Pancreas (tissue), 10 donors: ENCODE results near the gene SKP2. TPM values are rescaled to one million over a fixed set of nuclear protein-coding genes. Genes with fewer than 3 reads are reported as not detected.
"Not testable (repeated sequence)": the region's sequence is repeated elsewhere in the genome, so short reads cannot be mapped to it uniquely, and the experiment has no call there.

Source experiments
- ATAC-seq, 4 donors: fragments of 200-7000 bp; cut with Tn5 transposase; one replicate each; pipeline versions ENCODE4 v1.8.0 to v1.9.1; 2020; ENCODE audit warnings: mild to moderate bottlenecking in 4 of 4, moderate library complexity in 4 of 4
- DNase-seq, 6 donors: peaks; one replicate each; pipeline ENCODE4 v3.0.0-alpha.2; 2020
- FAIRE-seq: peaks from 2 replicates; lab custom pipeline; 2012; peaks lifted over from hg19 to GRCh38; lab: Jason Lieb, UNC
- H3K27ac ChIP-seq, 4 donors: fragments of 200-600 bp; sonication (generic); 1 replicate in 3 of 4; 2 replicates in 1 of 4; pipeline versions ENCODE4 v1.5.0 to v1.8.0; 2020
- H3K27me3 ChIP-seq, 4 donors: fragments of 200-600 bp; one replicate each; pipeline ENCODE4 v1.8.0; 2021
- H3K36me3 ChIP-seq, 3 donors: fragments of 200-600 bp; sonication (generic) in 1 of 3; one replicate each; pipeline versions ENCODE4 v1.5.0 to v1.8.0; 2020 to 2021
- H3K4me1 ChIP-seq, 3 donors: fragments of 200-600 bp; one replicate each; pipeline ENCODE4 v1.8.0; 2021
- H3K4me3 ChIP-seq, 4 donors: fragments of 200-600 bp; sonication (generic) in 2 of 4; one replicate each; pipeline versions ENCODE4 v1.5.0 to v1.8.0; 2020 to 2021
- H3K9me3 ChIP-seq, 4 donors: fragments of 200-600 bp; one replicate each; pipeline ENCODE4 v1.8.0; 2021
- WGBS, 2 donors: extraction: QIAGEN DNeasy Blood & Tissue Kit; methylation state at CpG; one replicate each; pipeline ENCODE4 v1.1.7; 2013; 5-methylcytosine and 5-hydroxymethylcytosine counted together
- intact Hi-C, 3 donors: fragments of 100-400 bp; cut with DNase I; formaldehyde crosslinking; loops; one replicate each; pipeline versions ENCODE4 v1.11.1 to v1.14.2; 2022
- polyA plus RNA-seq, 2 donors: library from polyadenylated mRNA; stranded (reverse); fragments of 200-250 nt; gene quantifications; one replicate each; pipeline ENCODE4 v1.2.3, GENCODE V29; 2013
- total RNA-seq, 6 donors: library from RNA; stranded (reverse); fragmentation: NEBNext Ultra II Directional in 4 of 6; extraction: Animal tissue kit (Norgen Biotek cat#: 25700) in 4 of 6; gene quantifications; one replicate each; pipeline versions ENCODE4 v1.2.1 to v1.2.4, GENCODE V29; 2021 to 2023
- TF ChIP-seq, protein P1 (sequence below), 4 donors: fragments of 200-600 bp; sonication (generic) in 3 of 4; IDR thresholded peaks; one replicate each; pipeline versions ENCODE4 v1.5.0 to v1.8.0; 2021; ENCODE audit warnings: antibody characterized with exemption in 4 of 4
- donor health status: healthy with polysubstance abuse.
- donor health status: DM: no; HTN: no; CAD: no; lungs with moderate emphysema.
- donor health status: DM: no; HTN: no; CAD: no.
- donor health status: control.
- donor health status: control.
- donor health status: Bipolar disorder and iron deficiency.
- donor health status: DM: yes; HTN: yes; CAD: no.
- donor health status: DM: no; HTN: no; CAD: no.
- donor health status: DM: no; HTN: no; CAD: no.
- donor health status: DM: yes; HTN: yes; CAD: no.

The SKP2 gene
- total and polyA plus RNA-seq, 8 donors = 1.5 to 8.7 (median 4.0) TPM

DNA sequence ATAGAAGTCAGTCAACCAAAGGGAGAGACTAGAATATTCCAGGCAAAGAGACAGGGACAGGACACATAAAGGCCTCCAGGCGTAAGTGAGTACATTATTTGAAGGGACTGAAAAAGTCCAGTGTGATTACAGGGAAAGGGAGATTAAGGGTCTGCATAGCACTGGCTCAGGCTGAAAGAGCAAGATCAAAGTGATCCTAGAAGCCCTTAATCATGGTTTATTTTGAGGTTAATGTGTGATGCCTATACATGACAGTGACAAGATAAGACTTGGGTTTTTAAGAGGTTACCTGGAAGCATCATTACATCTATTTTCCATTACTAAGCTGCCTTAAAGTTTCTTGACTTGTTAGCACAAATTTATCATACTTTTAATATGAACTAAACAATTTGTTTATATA lies 26.0 kb upstream of the SKP2 start:
- Histone ChIP-seq H3K9me3 (no peaks in the 10 kb centered on the region), H3K4me3 (no peak overlapping the region), H3K27me3 (no peaks in the 10 kb centered on the region), H3K36me3 (peaks cover 0 to 7% (median 0%) of the 10 kb centered on the region in 3 donors), H3K4me1 (no peaks in the 10 kb centered on the region), H3K27ac (no peak overlapping the region)
- FAIRE-seq (no peak), DNase-seq (no peak), ATAC-seq (no peak)
- WGBS, 2 donors = 94 to 95% methylated on average over 1 of the region's 1 CpG
- intact Hi-C loops = no loop called here
- TF ChIP-seq, protein P1, sequence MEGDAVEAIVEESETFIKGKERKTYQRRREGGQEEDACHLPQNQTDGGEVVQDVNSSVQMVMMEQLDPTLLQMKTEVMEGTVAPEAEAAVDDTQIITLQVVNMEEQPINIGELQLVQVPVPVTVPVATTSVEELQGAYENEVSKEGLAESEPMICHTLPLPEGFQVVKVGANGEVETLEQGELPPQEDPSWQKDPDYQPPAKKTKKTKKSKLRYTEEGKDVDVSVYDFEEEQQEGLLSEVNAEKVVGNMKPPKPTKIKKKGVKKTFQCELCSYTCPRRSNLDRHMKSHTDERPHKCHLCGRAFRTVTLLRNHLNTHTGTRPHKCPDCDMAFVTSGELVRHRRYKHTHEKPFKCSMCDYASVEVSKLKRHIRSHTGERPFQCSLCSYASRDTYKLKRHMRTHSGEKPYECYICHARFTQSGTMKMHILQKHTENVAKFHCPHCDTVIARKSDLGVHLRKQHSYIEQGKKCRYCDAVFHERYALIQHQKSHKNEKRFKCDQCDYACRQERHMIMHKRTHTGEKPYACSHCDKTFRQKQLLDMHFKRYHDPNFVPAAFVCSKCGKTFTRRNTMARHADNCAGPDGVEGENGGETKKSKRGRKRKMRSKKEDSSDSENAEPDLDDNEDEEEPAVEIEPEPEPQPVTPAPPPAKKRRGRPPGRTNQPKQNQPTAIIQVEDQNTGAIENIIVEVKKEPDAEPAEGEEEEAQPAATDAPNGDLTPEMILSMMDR (IDR thresholded peaks at IDR 0.05) = no peak

DNA sequence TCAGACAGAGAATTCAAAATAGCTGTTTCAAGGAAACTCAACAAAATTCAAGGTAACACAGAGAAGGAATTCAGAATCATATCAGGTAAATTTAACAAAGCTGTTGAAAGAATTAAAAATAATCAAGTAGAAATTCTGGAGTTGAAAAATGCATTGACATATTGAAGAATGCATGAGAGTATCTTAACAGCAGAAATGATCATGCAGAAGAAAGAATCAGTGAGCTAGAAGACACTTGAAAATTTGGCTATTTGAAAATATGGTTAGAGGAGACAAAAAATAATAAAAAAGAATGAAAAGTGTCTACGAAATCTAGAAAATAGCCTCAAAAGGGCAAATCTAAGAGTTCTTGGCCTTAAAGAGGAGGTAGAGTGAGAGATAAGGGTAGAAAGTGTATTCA lies 23.1 kb upstream of the SKP2 start:
- H3K36me3 ChIP-seq = peaks cover 0 to 7% (median 0%) of the 10 kb centered on the region in 3 donors

DNA sequence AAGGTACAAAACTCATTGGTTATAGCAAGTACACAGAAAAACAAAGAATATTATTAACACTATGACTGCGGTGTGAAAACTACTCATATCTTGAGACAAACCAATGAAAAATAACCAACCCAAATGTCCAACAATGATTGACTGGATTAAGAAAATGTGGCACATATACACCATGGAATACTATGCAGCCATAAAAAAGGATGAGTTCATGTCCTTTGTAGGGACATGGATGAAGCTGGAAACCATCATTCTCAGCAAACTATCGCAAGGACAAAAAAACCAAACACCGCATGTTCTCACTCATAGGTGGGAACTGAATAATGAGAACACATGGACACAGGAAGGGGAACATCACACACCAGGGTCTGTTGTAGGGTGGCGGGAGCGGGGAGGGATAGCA lies 22.2 kb upstream of the SKP2 start:
- ATAC-seq, H3K4me3 ChIP-seq, H3K4me1 ChIP-seq, H3K36me3 ChIP-seq, DNase-seq, H3K27ac ChIP-seq, intact Hi-C loops, H3K27me3 ChIP-seq, FAIRE-seq, H3K9me3 ChIP-seq: not testable (repeated sequence)
- WGBS, 2 donors = 98 to 99% methylated on average over 3 to 4 of the region's 5 CpGs

More for the DNA sequence above, 23.1 kb upstream of the SKP2 start:
- FAIRE-seq (no peak), DNase-seq (no peak), ATAC-seq (no peak)
- no peaks in the 10 kb centered on the region for H3K9me3 ChIP-seq
- no peak overlapping the region for H3K27ac ChIP-seq
- WGBS, 2 donors = 95 to 100% methylated on average over 1 of the region's 1 CpG
- no peaks in the 10 kb centered on the region for H3K4me1 ChIP-seq
- intact Hi-C loops = no loop called here
- H3K27me3 ChIP-seq = no peaks in the 10 kb centered on the region
- TF ChIP-seq, protein P1 (IDR thresholded peaks at IDR 0.05) = no peak
- no peak overlapping the region for H3K4me3 ChIP-seq

DNA sequence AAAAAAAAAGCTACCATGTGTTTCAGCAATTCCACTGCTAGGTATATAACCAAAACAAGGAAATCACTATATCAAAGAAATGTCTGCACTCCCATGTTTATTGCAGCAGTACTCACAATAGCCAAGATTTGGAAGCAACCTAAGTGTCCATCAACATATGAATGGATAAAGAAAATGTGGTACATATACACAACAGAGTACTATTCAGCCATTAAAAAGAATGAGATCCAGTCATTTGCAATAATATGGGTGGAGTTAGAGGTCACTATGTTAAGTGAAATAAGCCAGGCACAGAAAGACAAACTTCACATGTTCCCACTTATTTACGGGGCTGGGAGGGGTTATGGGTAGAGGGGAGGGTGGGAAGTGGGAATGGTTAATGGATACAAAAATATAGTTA lies 18.9 kb upstream of the SKP2 start:
- intact Hi-C loops, DNase-seq, H3K4me3 ChIP-seq, H3K27me3 ChIP-seq, FAIRE-seq, H3K27ac ChIP-seq, H3K36me3 ChIP-seq, H3K4me1 ChIP-seq, ATAC-seq, H3K9me3 ChIP-seq: not testable (repeated sequence)
- WGBS, 2 donors = 92 to 100% methylated on average over 1 of the region's 1 CpG

DNA sequence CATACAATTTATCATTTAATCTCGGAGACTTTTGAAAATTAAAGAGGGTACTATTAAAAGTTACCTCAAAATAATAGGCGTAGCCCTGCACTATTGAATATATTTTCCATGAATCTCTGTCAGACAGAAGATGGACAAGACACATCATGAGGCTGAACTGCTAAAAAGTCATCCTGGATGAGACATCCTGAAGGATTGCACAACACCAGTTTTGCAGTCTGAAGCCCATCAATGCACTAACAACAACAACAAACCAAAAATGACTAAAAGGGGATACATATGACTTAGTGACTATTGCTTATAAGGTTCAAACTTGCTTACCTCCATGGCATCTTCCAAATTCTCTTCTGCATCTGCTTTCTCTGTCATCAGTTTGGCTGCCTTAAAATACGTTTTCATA lies 15.9 kb upstream of the SKP2 start:
- Histone ChIP-seq H3K9me3 (no peaks in the 10 kb centered on the region), H3K27me3 (no peaks in the 10 kb centered on the region), H3K4me1 (no peaks in the 10 kb centered on the region), H3K4me3 (no peak overlapping the region), H3K36me3 (peaks cover 0 to 5% (median 0%) of the 10 kb centered on the region in 3 donors), H3K27ac (no peak overlapping the region)
- FAIRE-seq (no peak), ATAC-seq (no peak), DNase-seq (no peak)
- intact Hi-C loops = no loop called here
- TF ChIP-seq, protein P1 (IDR thresholded peaks at IDR 0.05) = no peak
- 88 to 96% methylated on average over 3 of the region's 3 CpGs for WGBS, 2 donors

DNA sequence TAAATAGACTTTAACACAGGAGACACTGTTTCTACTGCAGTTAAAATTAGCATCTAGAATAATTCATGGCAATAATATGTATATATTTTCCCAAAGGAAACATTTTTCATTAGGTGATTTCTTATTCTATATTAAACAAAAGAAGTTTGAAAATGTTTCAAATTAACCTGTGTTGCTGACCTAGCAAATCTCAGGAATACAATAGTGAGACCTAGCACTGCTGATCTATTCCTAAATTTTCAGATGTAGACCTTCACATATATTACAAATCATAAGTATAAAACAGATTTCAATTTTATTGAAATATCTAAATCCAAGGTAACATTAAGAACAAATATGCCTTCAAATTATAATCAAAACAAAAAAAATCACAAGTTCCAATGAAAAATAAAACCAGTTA lies 15.3 kb upstream of the SKP2 start:
- intact Hi-C loops = no loop called here
- ATAC-seq (no peak), DNase-seq (no peak), FAIRE-seq (no peak)
- no peaks in the 10 kb centered on the region for H3K4me1 ChIP-seq
- no peaks in the 10 kb centered on the region for H3K9me3 ChIP-seq
- TF ChIP-seq, protein P1 (IDR thresholded peaks at IDR 0.05) = no peak
- H3K4me3 ChIP-seq = no peak overlapping the region
- no peaks in the 10 kb centered on the region for H3K27me3 ChIP-seq
- no peak overlapping the region for H3K27ac ChIP-seq
- H3K36me3 ChIP-seq = peaks cover 0 to 5% (median 0%) of the 10 kb centered on the region in 3 donors
